ENCODE measurements around the gene LDLRAD2.
"Not testable (repeated sequence)": the region's sequence is repeated elsewhere in the genome, so short reads cannot be mapped to it uniquely, and the experiment has no call there.

The LDLRAD2 gene, protein sequence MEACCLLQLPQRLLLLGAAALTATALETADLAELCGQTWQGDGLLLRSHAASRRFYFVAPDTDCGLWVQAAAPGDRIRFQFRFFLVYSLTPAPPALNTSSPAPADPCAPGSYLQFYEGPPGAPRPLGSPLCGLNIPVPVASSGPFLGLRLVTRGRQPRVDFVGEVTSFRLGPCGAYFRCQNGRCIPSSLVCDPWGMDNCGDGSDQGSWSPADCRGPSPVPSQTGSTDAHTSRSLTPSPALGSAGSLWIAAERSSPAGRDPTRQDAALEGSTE

DNA sequence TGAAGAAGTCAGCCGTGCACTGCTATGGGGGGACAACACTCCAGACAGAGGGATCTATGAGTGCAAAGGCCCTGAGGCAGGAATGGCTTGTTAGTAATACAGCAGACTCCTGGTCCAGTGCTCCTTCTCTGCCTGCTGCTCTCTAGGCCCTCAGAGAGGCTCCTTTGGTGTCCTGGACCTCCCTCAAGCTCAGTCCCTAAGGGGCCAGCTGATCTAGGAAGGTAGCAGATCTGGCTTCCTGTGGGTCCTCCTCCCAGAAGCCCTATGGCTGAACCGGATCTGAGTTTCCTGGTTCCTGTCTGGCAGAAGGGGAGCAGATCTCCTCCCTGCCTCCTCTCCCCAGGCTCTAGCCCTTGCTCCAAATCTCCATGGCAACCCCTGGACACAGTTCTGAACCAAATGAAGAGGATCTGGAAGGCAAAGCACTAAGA lies at the start of gene LDLRAD2:
LDLRAD2 (plus strand) TSS at position 391 of the 431 bp plus-strand sequence. CDS start 187 bp downstream, outside the sequence.
- no peak for DNase-seq

DNA sequence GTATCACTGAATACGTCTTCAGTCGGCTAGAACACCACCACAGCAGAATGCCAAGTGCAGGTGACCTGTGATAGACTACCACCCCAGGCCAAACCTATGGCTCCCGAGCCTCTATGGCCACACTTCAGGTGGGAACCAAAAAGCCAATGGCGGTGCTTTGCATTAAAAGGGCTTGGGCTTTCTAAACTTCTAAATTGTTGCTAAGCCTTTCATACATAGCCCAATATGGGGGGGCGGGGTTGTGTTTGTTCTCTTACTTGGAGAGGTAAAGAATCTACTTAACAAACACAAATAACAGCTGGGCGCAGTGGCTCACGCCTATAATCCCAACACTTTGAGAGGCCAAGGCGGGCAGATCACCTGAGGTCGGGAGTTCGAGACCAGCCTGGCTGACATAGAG lies 48.8 kb upstream of the LDLRAD2 start:
- DNase-seq, result no peak

- no peak for DNase-seq
Measured at GRCh38 chr1:21763694-21764419, 48.2 kb upstream of the LDLRAD2 start.

- peak in 1 of 14 donors; percentile 21 for DNase-seq
Measured at GRCh38 chr1:21764615-21765423, 47.2 kb upstream of the LDLRAD2 start.

DNA sequence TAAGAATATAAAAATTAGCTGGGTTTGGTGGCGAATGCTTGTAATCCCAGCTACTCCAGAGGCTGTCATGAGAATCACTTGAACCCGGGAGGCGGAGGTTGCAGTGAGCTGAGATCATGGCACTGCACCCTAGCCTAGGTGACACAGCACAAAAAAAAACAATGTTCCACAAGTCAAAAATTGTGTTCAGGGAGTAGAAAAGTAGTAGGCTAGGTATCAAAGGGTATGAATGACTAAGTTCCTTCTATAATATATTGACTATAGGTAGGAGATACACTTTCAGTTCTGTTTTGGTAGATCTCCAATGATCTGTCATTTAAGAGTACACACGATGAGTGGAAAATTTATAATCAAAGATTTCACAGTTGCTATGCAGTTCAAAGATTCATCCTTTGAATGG lies 45.9 kb upstream of the LDLRAD2 start:
- DNase-seq, result no peak

GRCh38 chr1:21767106-21767505 lies 45.0 kb upstream of the LDLRAD2 start:
- not testable (repeated sequence) for DNase-seq

- no peak for DNase-seq
Measured at GRCh38 chr1:21770201-21770600, 41.9 kb upstream of the LDLRAD2 start.

DNA sequence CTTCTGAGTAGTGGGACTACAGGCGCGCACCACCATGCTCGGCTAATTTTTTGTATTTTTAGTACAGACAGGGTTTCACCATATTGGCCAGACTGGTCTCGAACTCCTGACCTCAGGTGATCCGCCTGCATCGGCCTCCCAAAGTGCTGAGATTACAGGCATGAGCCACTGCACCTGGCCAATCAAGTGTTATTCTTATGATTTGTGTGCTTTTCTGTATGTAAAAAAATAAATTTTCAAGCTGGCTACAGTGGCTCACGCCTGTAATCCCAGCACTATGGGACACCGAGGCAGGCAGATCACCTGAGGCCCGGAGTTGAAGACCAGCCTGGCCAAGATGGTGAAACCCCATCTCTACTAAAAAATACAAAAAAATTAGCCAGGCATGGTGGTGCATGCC lies 41.5 kb upstream of the LDLRAD2 start:
- not testable (repeated sequence) for DNase-seq

DNA sequence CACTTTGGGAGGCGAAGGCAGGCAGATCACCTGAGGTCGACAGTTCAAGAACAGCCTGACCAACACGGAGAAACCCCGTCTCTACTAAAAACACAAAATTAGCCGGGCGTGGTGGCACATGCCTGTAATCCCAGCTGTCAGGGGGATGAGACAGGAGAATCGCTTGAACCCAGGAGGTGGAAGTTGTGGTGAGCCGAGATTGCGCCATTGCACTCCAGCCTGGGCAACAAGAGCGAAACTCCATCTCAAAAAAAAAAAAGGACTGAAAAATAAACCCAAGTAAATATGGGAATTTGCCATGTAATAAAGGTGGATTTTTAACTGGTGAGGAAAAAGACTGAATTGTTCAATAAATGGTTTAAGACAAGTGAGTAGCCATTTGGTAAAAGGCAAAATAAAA lies 40.4 kb upstream of the LDLRAD2 start:
- not testable (repeated sequence) for DNase-seq

- DNase-seq, result no peak
Measured at GRCh38 chr1:21773585-21773984, 38.5 kb upstream of the LDLRAD2 start.

- no peak for DNase-seq
Measured at GRCh38 chr1:21774835-21775549, 37.1 kb upstream of the LDLRAD2 start.

DNA sequence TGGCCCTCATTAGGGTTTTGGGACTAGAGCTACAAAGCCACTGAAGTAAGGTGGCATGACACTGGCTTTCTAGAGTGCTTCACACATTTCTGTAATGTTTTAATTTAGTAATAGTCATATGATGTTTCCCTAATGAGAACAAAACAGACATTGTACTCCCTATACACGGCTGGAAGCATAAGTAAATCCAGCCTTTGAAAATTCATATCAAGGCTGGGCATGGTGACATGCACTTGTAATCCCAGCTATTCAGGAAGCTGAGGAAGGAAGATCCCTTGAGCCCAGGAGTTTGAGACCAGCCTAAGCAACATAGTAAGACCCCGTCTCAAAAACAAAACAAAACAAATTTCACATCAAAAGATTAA lies 36.5 kb upstream of the LDLRAD2 start:
- DNase-seq, result no peak

DNA sequence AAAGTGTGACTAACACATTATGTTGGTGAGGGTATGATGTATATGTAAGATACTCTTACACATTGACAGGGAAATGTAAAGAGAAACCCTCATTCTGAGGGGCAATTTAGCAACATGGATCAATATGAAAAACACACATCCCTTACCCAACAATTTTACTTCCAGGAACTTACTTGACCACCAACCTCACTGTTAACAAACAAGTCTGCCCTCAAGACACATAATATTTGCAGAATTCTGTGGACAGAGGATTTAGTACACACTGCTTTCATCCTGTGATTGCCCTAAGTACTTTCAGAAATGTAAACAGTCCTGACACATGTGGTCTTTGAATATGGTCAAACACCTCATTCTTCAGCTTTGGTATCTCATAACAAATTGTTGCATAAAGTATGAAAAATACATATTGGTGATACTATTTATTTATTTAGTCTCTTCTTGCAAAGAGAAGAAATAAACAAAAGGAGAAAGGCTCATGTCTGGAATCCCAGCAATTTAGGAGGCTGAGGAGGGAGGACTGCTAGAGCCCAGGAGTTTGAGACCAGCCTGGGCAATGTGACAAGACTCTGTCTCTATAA lies 36.0 kb upstream of the LDLRAD2 start:
- DNase-seq, result no peak

- DNase-seq, result not testable (repeated sequence)
Measured at GRCh38 chr1:21776925-21777324, 35.1 kb upstream of the LDLRAD2 start.

DNA sequence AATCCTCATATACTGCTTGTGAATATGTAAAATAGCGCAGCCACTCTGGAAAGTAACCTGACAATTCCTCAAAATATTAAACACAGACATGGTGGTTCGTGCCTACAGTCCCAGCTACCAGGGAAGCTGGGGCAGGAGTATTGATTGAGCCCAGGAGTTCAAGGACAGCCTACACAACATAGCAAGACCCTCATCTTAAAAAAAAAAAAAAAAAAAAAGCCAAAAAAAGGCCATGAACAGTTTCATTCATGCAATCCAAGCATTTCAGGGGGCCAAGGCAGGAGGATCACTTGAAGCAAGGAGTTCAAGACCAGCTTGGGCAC lies 33.7 kb upstream of the LDLRAD2 start:
- DNase-seq, result no peak

GRCh38 chr1:21779613-21780521 lies 32.2 kb upstream of the LDLRAD2 start:
- no peak for DNase-seq

- peak in 1 of 14 donors; percentile 14 for DNase-seq
Measured at GRCh38 chr1:21781815-21782348, 30.2 kb upstream of the LDLRAD2 start.

DNA sequence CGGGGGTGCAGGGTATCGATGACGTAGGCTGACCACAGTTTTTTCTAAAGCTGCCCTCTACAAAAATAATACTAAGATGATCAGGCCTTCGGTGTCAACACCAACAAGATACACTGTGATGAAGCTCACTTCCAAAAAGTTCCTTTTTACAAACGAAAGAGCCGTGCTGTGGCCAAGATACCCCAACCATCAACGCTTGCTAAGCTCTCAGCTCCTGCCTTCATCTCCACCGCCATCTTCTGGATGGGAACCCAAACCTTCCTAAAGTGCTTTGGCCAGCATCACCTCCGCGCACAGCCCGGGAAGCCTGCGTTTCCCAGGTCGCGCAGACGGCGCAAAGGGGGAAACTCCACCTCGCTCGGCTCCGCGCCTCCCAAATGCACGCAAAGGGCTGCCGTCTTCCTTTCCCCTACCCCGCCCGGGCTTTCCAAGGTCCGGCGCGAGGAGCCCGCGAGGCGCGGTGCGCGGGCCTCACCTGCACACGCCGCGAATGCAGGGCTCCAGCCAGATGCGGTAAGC lies 29.7 kb upstream of the LDLRAD2 start:
- DNase-seq, result peak in 11 of 14 donors; percentile 21 to 76 (median 57)

GRCh38 chr1:21782868-21783678 lies 29.0 kb upstream of the LDLRAD2 start, which contains the start of gene USP48:
TSS of gene USP48 (minus strand) at chr1:21783149. CDS start at chr1:21782957, 192 bp downstream.
- peak; percentile 59 to 97 (median 93) for DNase-seq
